ENCODE results near the gene PDE3B. TPM values are rescaled to one million over a fixed set of nuclear protein-coding genes. Genes with fewer than 3 reads are reported as not detected.
A peak's percentile ranks its signal among the peaks of the same experiment; 100 is the strongest.
"Not testable (repeated sequence)": the region's sequence is repeated elsewhere in the genome, so short reads cannot be mapped to it uniquely, and the experiment has no call there.

The PDE3B gene
- total RNA-seq, 1 donor from 2014 or later, result 5.6 TPM

GRCh38 chr11:14854057-14854456 lies 210.5 kb downstream of the PDE3B start:
- ATAC-seq (no peak), DNase-seq (no peak)
- intact Hi-C loops (cut with micrococcal nuclease), result no loop called here

GRCh38 chr11:14855890-14856289 lies 212.3 kb downstream of the PDE3B start:
- intact Hi-C loops (cut with micrococcal nuclease), result no loop called here

GRCh38 chr11:14857621-14858020 lies 214.0 kb downstream of the PDE3B start:
- ATAC-seq (no peak), DNase-seq (no peak)
- intact Hi-C loops (cut with micrococcal nuclease), result no loop called here

More at GRCh38 chr11:14855890-14856289, 212.3 kb downstream of the PDE3B start:
- DNase-seq, result no peak
- ATAC-seq, result no peak

GRCh38 chr11:14858404-14858803 lies 214.8 kb downstream of the PDE3B start:
- ATAC-seq (no peak), DNase-seq (no peak)
- intact Hi-C loops (cut with micrococcal nuclease), result no loop called here

GRCh38 chr11:14860511-14860910 lies 216.9 kb downstream of the PDE3B start:
- ATAC-seq (no peak), DNase-seq (no peak)
- intact Hi-C loops (cut with micrococcal nuclease), result no loop called here

GRCh38 chr11:14861680-14862079 lies 218.1 kb downstream of the PDE3B start:
- intact Hi-C loops (cut with micrococcal nuclease), result no loop called here
- ATAC-seq (no peak), DNase-seq (no peak)

- DNase-seq; ATAC-seq; intact Hi-C loops (cut with micrococcal nuclease): not testable (repeated sequence)
Observed at GRCh38 chr11:14863775-14864174, 220.2 kb downstream of the PDE3B start.

GRCh38 chr11:14872032-14872431 lies 228.4 kb downstream of the PDE3B start:
- no peak for DNase-seq
- no peak for ATAC-seq
- intact Hi-C loops (cut with micrococcal nuclease), result no loop called here

GRCh38 chr11:14873632-14874031 lies 230.0 kb downstream of the PDE3B start:
- no peak for ATAC-seq
- no peak for DNase-seq
- intact Hi-C loops (cut with micrococcal nuclease), result no loop called here

- no peak for DNase-seq
- no peak for ATAC-seq
- intact Hi-C loops (cut with micrococcal nuclease), result no loop called here
Observed at GRCh38 chr11:14875163-14875562, 231.6 kb downstream of the PDE3B start.

GRCh38 chr11:14881576-14882193 lies 238.1 kb downstream of the PDE3B start:
- DNase-seq (no peak), ATAC-seq (no peak)
- intact Hi-C loops (cut with micrococcal nuclease), result no loop called here

GRCh38 chr11:14882196-14882595 lies 238.6 kb downstream of the PDE3B start:
- ATAC-seq (no peak), DNase-seq (no peak)
- intact Hi-C loops (cut with micrococcal nuclease), result no loop called here

GRCh38 chr11:14883683-14884082 lies 240.1 kb downstream of the PDE3B start:
- ATAC-seq; intact Hi-C loops (cut with micrococcal nuclease); DNase-seq: not testable (repeated sequence)

GRCh38 chr11:14884667-14885273 lies 241.2 kb downstream of the PDE3B start:
- ATAC-seq (no peak), DNase-seq (no peak)
- intact Hi-C loops (cut with micrococcal nuclease), result loop anchor here (5.0 kb wide), 1 partner anchor 347 kb away; no protein-coding TSS in a partner anchor

GRCh38 chr11:14886513-14886912 lies 242.9 kb downstream of the PDE3B start:
- intact Hi-C loops (cut with micrococcal nuclease), result loop anchor here (5.0 kb wide), 1 partner anchor 349 kb away; no protein-coding TSS in a partner anchor
- DNase-seq (no peak), ATAC-seq (no peak)

GRCh38 chr11:14891143-14892035 lies 247.8 kb downstream of the PDE3B start:
- ATAC-seq (peak; percentile 91), DNase-seq (peak; percentile 92)
- intact Hi-C loops (cut with micrococcal nuclease), result no loop called here

GRCh38 chr11:14892036-14892556 lies 248.5 kb downstream of the PDE3B start, which contains the start of gene CYP2R1:
Gene CYP2R1, minus strand, starts transcription at chr11:14892231. Its CDS starts 26 bp downstream, at chr11:14892205.
- peak; percentile 96 for DNase-seq
- intact Hi-C loops (cut with micrococcal nuclease), result no loop called here
- peak; percentile 99 for ATAC-seq

- ATAC-seq, result no peak
- DNase-seq, result no peak
- intact Hi-C loops (cut with micrococcal nuclease), result no loop called here
Observed at GRCh38 chr11:14892577-14892976, 249.0 kb downstream of the PDE3B start.

Data from left ventricle myocardium superior (tissue), 1 donor.